GM21717 (cell line): ENCODE results near the gene CCDC33.
"Not testable (repeated sequence)": the region's sequence is repeated elsewhere in the genome, so short reads cannot be mapped to it uniquely, and the experiment has no call there.

Experiments
- ATAC-seq: cut with Tn5 transposase; IDR thresholded peaks from one replicate; pipeline ENCODE4 v1.9.1; 2021; ENCODE audit warnings: mild to moderate bottlenecking, moderate library complexity; ENCODE audit not compliant: unreplicated experiment

Gene CCDC33

GRCh38 chr15:74332611-74333010, 96.5 kb downstream of the CCDC33 start:
- no peak for ATAC-seq

- no peak for ATAC-seq
Measured at GRCh38 chr15:74333093-74333492, 97.0 kb downstream of the CCDC33 start.

GRCh38 chr15:74333662-74334061, 97.5 kb downstream of the CCDC33 start:
- ATAC-seq, result no peak

- no peak for ATAC-seq
Measured at GRCh38 chr15:74334127-74334526, 98.0 kb downstream of the CCDC33 start.

GRCh38 chr15:74335396-74335795, 99.3 kb downstream of the CCDC33 start:
- ATAC-seq, result no peak

- ATAC-seq, result no peak
Measured at GRCh38 chr15:74336061-74337005, 100.2 kb downstream of the CCDC33 start.

GRCh38 chr15:74337146-74337545, 101.0 kb downstream of the CCDC33 start:
- no peak for ATAC-seq

GRCh38 chr15:74337607-74338211, 101.6 kb downstream of the CCDC33 start:
- ATAC-seq, result no peak

- no peak for ATAC-seq
Measured at GRCh38 chr15:74338676-74339075, 102.5 kb downstream of the CCDC33 start.

- no peak for ATAC-seq
Measured at GRCh38 chr15:74339371-74339770, 103.2 kb downstream of the CCDC33 start.

- ATAC-seq, result no peak
Measured at GRCh38 chr15:74340150-74340549, 104.0 kb downstream of the CCDC33 start.

- ATAC-seq, result no peak
Measured at GRCh38 chr15:74343127-74343796, 107.1 kb downstream of the CCDC33 start.

- no peak for ATAC-seq
Measured at GRCh38 chr15:74343797-74344127, 107.6 kb downstream of the CCDC33 start.

GRCh38 chr15:74345051-74345450, 108.9 kb downstream of the CCDC33 start:
- no peak for ATAC-seq

GRCh38 chr15:74347757-74348250, 111.7 kb downstream of the CCDC33 start:
- ATAC-seq, result no peak

GRCh38 chr15:74349241-74349778, 113.2 kb downstream of the CCDC33 start:
- no peak for ATAC-seq

GRCh38 chr15:74350295-74351275, 114.5 kb downstream of the CCDC33 start:
- no peak for ATAC-seq

GRCh38 chr15:74351670-74352069, 115.5 kb downstream of the CCDC33 start:
- ATAC-seq, result no peak

- ATAC-seq, result no peak
Measured at GRCh38 chr15:74352393-74352910, 116.3 kb downstream of the CCDC33 start.

GRCh38 chr15:74353992-74354391, 117.9 kb downstream of the CCDC33 start:
- ATAC-seq, result not testable (repeated sequence)
